ENCODE data around the gene OTUB2. TPM values are rescaled to one million over a fixed set of nuclear protein-coding genes. Genes with fewer than 3 reads are reported as not detected.

Gene OTUB2
- total and polyA plus RNA-seq, 2 of the 8 experiments (the other 6 are each of a cell fraction or from before 2014, with no cell fraction given) = 2.2 to 4.2 TPM

DNA sequence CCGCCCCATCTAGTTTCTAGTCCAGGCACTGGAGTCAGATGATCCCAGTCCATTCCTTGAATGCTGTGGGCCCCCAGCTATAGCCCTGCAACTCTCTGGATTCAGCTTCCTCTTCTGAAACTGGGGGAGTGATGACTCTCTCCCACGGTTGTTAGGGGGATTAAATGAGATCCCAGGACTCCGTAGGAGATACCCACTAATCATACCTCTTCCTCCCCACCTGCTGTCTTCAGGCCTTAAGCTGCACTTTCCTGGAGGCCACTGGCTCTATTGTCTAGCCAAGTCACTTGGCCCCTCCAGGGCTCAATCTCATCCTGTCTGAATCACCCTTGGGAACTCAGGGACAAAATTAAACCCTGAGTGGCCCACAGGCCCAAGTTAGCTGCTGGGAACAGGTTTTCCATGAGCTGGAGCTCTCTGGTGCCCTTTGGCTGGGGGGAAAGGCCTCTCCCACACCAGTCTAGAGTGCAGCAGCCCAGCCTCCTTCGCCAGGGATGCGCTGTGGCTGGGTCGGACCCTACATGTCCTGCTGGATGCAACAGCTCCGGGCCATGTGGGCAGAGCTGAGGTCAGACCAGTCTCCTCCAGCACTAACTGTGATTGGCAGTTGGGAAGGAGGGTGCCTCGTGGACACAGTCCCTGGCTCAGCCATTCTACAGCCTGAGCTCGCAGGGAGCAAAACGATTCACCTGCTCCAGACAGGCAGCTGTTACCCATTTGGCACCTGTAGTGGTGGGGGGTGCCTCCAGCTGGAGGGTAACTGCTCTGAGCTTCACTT, 43.7 kb upstream of the OTUB2 start:
- no peaks in the 10 kb centered on the region for H3K23me2 ChIP-seq (ENCODE audit: low read depth, low read length)
- FAIRE-seq = no peak
- no peak overlapping the region for H4K8ac ChIP-seq (ENCODE audit: extremely low read depth, insufficient read depth, low read length)
- no peak overlapping the region for H2BK20ac ChIP-seq (ENCODE audit: low read length)
- no peak overlapping the region for H2BK120ac ChIP-seq (replicated peaks; ENCODE audit: low read depth, low read length)
- H3K4me3 ChIP-seq (ENCODE audit: extremely low read depth in 1 of 4, insufficient read depth in 2 of 4, low read depth in 3 of 4, low read length in 4 of 4) = no peak overlapping the region
- ChIA-PET CTCF (ENCODE audit: partially characterized antibody) (interaction anchor here (0.7 to 7.6 kb wide), 14 partner anchors 9 to 328 kb away, joined by 3 to 108 read pairs (median 12); partner anchors contain the start of genes ASB2 and CCDC197), POLR2A (ENCODE audit: partially characterized antibody) (interaction anchor here (0.9 kb wide), 1 partner anchor 20 kb away, joined by 3 read pairs; no protein-coding TSS in a partner anchor)
- no peaks in the 10 kb centered on the region for H4K20me1 ChIP-seq (replicated peaks in 1 of 2; ENCODE audit: control insufficient read depth in 1 of 2, insufficient read depth in 2 of 2, low read length in 2 of 2)
- H3K9me3 ChIP-seq (ENCODE audit: insufficient read depth in 2 of 2, low read depth in 1 of 2, low read length in 1 of 2) = no peaks in the 10 kb centered on the region
- H4K91ac ChIP-seq (replicated peaks; ENCODE audit: insufficient read length, low read length) = no peak overlapping the region
- DNase-seq (ENCODE audit: low read depth in 1 of 2, low spot score in 2 of 2) = no peak
- H2AFZ ChIP-seq (ENCODE audit: low read length) = no peak overlapping the region
- H2BK12ac ChIP-seq (ENCODE audit: low read depth, low read length) = no peak overlapping the region
- H2BK5ac ChIP-seq (ENCODE audit: low read depth, low read length) = no peak overlapping the region
- H3K79me1 ChIP-seq (ENCODE audit: low read depth, low read length) = no peaks in the 10 kb centered on the region
- no peak overlapping the region for H3K9ac ChIP-seq (replicated peaks in 1 of 4; ENCODE audit: extremely low read depth in 1 of 4, low read depth in 3 of 4, low read length in 3 of 4)
- no peak overlapping the region for H3K27ac ChIP-seq (ENCODE audit: low read depth, low read length)
- no peak overlapping the region for H3K4me2 ChIP-seq (ENCODE audit: insufficient read depth in 1 of 2, low read depth in 2 of 2, low read length in 2 of 2)
- peaks cover 0 to 12% (median 7%) of the 10 kb centered on the region in 4 experiments; a peak in 4 of 7 replicates for H3K4me1 ChIP-seq (replicated peaks in 1 of 4; ENCODE audit: control insufficient read depth in 3 of 4, insufficient read depth in 4 of 4, low read length in 3 of 4)
- no peaks in the 10 kb centered on the region for H3K36me3 ChIP-seq (ENCODE audit: control insufficient read depth in 2 of 4, insufficient read depth in 4 of 4, low read length in 3 of 4)
- 0 out of 2 replicates have a peak overlapping the region, but pooled peaks have one; percentile 37 for H2BK15ac ChIP-seq (ENCODE audit: low read length)
- no peak overlapping the region for H3K23ac ChIP-seq (ENCODE audit: insufficient read length)
- no peak overlapping the region for H3K14ac ChIP-seq (ENCODE audit: insufficient read length)
- no peak overlapping the region for H3K4ac ChIP-seq (replicated peaks; ENCODE audit: insufficient read length, low read depth, low read length)
- H2AK5ac ChIP-seq (ENCODE audit: low read depth, low read length) = 0 out of 2 replicates have a peak overlapping the region, but pooled peaks have one; percentile 26
- WGBS, 2 experiments (ENCODE audit: extremely low coverage in 1 of 2, insufficient coverage in 1 of 2, insufficient read length in 1 of 2, insufficient replicate concordance in 2 of 2, low coverage in 1 of 2, low lambda C conversion rate in 2 of 2, missing lambda C conversion rate in 1 of 2) = 81% methylated on average over 9 of the region's 10 CpGs; no CpG with 5 or more reads in 1 of the 2 experiments
- H3K56ac ChIP-seq (replicated peaks; ENCODE audit: insufficient read length, low read depth, low read length) = no peak overlapping the region
- TF ChIP-seq, protein P1, sequence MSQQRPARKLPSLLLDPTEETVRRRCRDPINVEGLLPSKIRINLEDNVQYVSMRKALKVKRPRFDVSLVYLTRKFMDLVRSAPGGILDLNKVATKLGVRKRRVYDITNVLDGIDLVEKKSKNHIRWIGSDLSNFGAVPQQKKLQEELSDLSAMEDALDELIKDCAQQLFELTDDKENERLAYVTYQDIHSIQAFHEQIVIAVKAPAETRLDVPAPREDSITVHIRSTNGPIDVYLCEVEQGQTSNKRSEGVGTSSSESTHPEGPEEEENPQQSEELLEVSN (IDR thresholded peaks at IDR 0.05) = no peak
- no peak for TF ChIP-seq ATF3 (IDR thresholded peaks at IDR 0.05; ENCODE audit: insufficient read depth, low read depth, low read length)
- no peak for TF ChIP-seq EGR1 (IDR thresholded peaks at IDR 0.05; ENCODE audit: borderline replicate concordance, low read depth, low read length)
- no peak for TF ChIP-seq FOSL1 (IDR thresholded peaks at IDR 0.05; ENCODE audit: insufficient read depth, low read depth, low read length)
- TF ChIP-seq HDAC2 (IDR thresholded peaks at IDR 0.05; ENCODE audit: borderline replicate concordance in 1 of 2, low read depth in 2 of 2, low read length in 2 of 2) = no peak
- no peak for TF ChIP-seq TEAD4 (IDR thresholded peaks at IDR 0.05; ENCODE audit: low read depth, low read length)
- TF ChIP-seq GABPA (IDR thresholded peaks at IDR 0.05; ENCODE audit: borderline replicate concordance, insufficient read depth, low read length) = no peak
- no peak for TF ChIP-seq ZNF274 (IDR thresholded peaks at IDR 0.05; ENCODE audit: borderline replicate concordance, extremely low read depth, low read length)
- TF ChIP-seq SUZ12 (IDR thresholded peaks at IDR 0.05; ENCODE audit: low read length) = no peak
- TF ChIP-seq POLR2AphosphoS5 (IDR thresholded peaks at IDR 0.05; ENCODE audit: low read depth, low read length) = no peak
- no peak overlapping the region for H3K18ac ChIP-seq (ENCODE audit: extremely low read depth, low read length)
- no peaks in the 10 kb centered on the region for H3K79me2 ChIP-seq (ENCODE audit: control insufficient read depth in 1 of 2, insufficient read depth in 2 of 2, low read length in 2 of 2)
- no peaks in the 10 kb centered on the region; a peak in 2 of 7 replicates for H3K27me3 ChIP-seq (replicated peaks in 1 of 4; ENCODE audit: control insufficient read depth in 3 of 4, extremely low read depth in 1 of 4, insufficient read depth in 3 of 4, low read length in 3 of 4)
- no peak overlapping the region for H4K5ac ChIP-seq (ENCODE audit: insufficient read length, low read depth, low read length)

All from H1 (cell line).